ENCODE data around the gene FRY.

The FRY gene

GRCh38 chr13:32173881-32174280 lies 142.3 kb downstream of the FRY start (continued):
- TF ChIP-seq PATZ1 (CRISPR knock-in tag; IDR thresholded peaks at IDR 0.05; ENCODE audit: borderline replicate concordance) (no peak), CSDC2 (CRISPR knock-in tag; IDR thresholded peaks at IDR 0.05) (no peak), ZNF70 (CRISPR knock-in tag; IDR thresholded peaks at IDR 0.05) (no peak), CREB5 (CRISPR knock-in tag; IDR thresholded peaks at IDR 0.05; ENCODE audit: low read depth) (no peak), ZFP30 (CRISPR knock-in tag; IDR thresholded peaks at IDR 0.05) (no peak), PPARA (CRISPR knock-in tag; IDR thresholded peaks at IDR 0.05; ENCODE audit: borderline replicate concordance) (no peak)

- TF ChIP-seq ISL1 (CRISPR knock-in tag; IDR thresholded peaks at IDR 0.05) (no peak), CSDC2 (CRISPR knock-in tag; IDR thresholded peaks at IDR 0.05) (no peak)
- ATAC-seq, result no peak
These were observed 142.8 kb downstream of the FRY start for GRCh38 chr13:32174366-32174765.

- TF ChIP-seq ZFP3 (CRISPR knock-in tag; IDR thresholded peaks at IDR 0.05) (no peak), SNAI2 (CRISPR knock-in tag; IDR thresholded peaks at IDR 0.05) (no peak), ZFP30 (CRISPR knock-in tag; IDR thresholded peaks at IDR 0.05) (no peak), PPARA (CRISPR knock-in tag; IDR thresholded peaks at IDR 0.05; ENCODE audit: borderline replicate concordance) (no peak), ZC3H10 (CRISPR knock-in tag; IDR thresholded peaks at IDR 0.05) (no peak), ESRRG (CRISPR knock-in tag; IDR thresholded peaks at IDR 0.05) (no peak), OSR1 (CRISPR knock-in tag; IDR thresholded peaks at IDR 0.05) (no peak), ISL1 (CRISPR knock-in tag; IDR thresholded peaks at IDR 0.05) (no peak), TSHZ2 (CRISPR knock-in tag; IDR thresholded peaks at IDR 0.05) (no peak), ZNF565 (CRISPR knock-in tag; conservative IDR thresholded peaks at IDR 0.05; ENCODE audit: low read depth) (no peak), CSRNP3 (CRISPR knock-in tag; IDR thresholded peaks at IDR 0.05) (no peak), GLIS3 (CRISPR knock-in tag; IDR thresholded peaks at IDR 0.05) (no peak)
- no peak for ATAC-seq
These were observed 143.7 kb downstream of the FRY start for GRCh38 chr13:32175307-32175706.

GRCh38 chr13:32175943-32176342 lies 144.4 kb downstream of the FRY start:
- TF ChIP-seq TCF4 (CRISPR knock-in tag; IDR thresholded peaks at IDR 0.05; ENCODE audit: borderline replicate concordance), result no peak
- TF ChIP-seq CSRNP3 (CRISPR knock-in tag; IDR thresholded peaks at IDR 0.05), result no peak
- TF ChIP-seq SNAI2 (CRISPR knock-in tag; IDR thresholded peaks at IDR 0.05), result no peak
- no peak for TF ChIP-seq RARB (CRISPR knock-in tag; IDR thresholded peaks at IDR 0.05)
- no peak for TF ChIP-seq OSR1 (CRISPR knock-in tag; IDR thresholded peaks at IDR 0.05)
- TF ChIP-seq PPARA (CRISPR knock-in tag; IDR thresholded peaks at IDR 0.05; ENCODE audit: borderline replicate concordance), result no peak
- TF ChIP-seq TOX (CRISPR knock-in tag; IDR thresholded peaks at IDR 0.05; ENCODE audit: borderline replicate concordance), result no peak
- no peak for TF ChIP-seq ZNF565 (CRISPR knock-in tag; conservative IDR thresholded peaks at IDR 0.05; ENCODE audit: low read depth)
- no peak for TF ChIP-seq ZNF70 (CRISPR knock-in tag; IDR thresholded peaks at IDR 0.05)
- no peak for ATAC-seq

All from SK-N-SH treated with all-trans-retinoic acid at 6 μM for 48 hours (cell line).